GM12878 (cell line): ENCODE data around the gene RAD51B. TPM values are rescaled to one million over a fixed set of nuclear protein-coding genes. Genes with fewer than 3 reads are reported as not detected.

Experiments used
- ATAC-seq: fragments of 200-7000 bp; cut with Tn5 transposase; 3 replicates; pipeline ENCODE4 v1.9.1; 2020; ENCODE audit warnings: mild to moderate bottlenecking, moderate library complexity
- BruUV-seq: library from RNA; stranded (reverse); fragments of 400-500 nt; replicated peaks from 2 replicates; lab custom pipeline; 2021; lab: Mats Ljungman, UMichigan
- CTCF ChIA-PET: fragments of 300-600 bp; sonication (Branson Sonifier 250); formaldehyde crosslinking; extraction: SDS; loops from one replicate; lab custom pipeline; 2021; ENCODE audit warnings: inconsistent platforms; lab: Yijun Ruan, JAX
- POLR2A ChIA-PET: fragments of 350-600 bp; formaldehyde crosslinking; extraction: SDS; loops from one replicate; lab custom pipeline; 2021; ENCODE audit warnings: inconsistent platforms; lab: Charles Lee
- RAD21 ChIA-PET: fragments of 300-600 bp; sonication (Branson Sonifier 250); formaldehyde crosslinking; loops from one replicate; lab custom pipeline; 2023; ENCODE audit warnings: antibody characterized with exemption; ENCODE audit not compliant: unreplicated experiment; lab: Charles Lee
- SMC1A ChIA-PET: fragments of 300-600 bp; sonication (Branson Sonifier 250); formaldehyde crosslinking; loops from one replicate; lab custom pipeline; 2023; ENCODE audit not compliant: unreplicated experiment, uncharacterized antibody; lab: Charles Lee
- DNase-seq: peaks from one replicate; pipeline ENCODE4 v3.0.0-alpha.2; 2011; ENCODE audit warnings: low read depth, low spot score
- FAIRE-seq: peaks from 3 replicates; lab custom pipeline; 2011; peaks lifted over from hg19 to GRCh38; lab: Jason Lieb, UNC
- H2AFZ ChIP-seq: 2 replicates; pipeline ENCODE4 v1.6.0; 2011; ENCODE audit warnings: low read depth, low read length, control low read depth; ENCODE audit not compliant: control insufficient read depth
- H3K27ac ChIP-seq: 2 replicates; pipeline ENCODE4 v1.5.1; 2011; ENCODE audit warnings: control low read depth; ENCODE audit not compliant: control insufficient read depth, insufficient read depth
- H3K27me3 ChIP-seq, 2 experiments: replicated peaks in 1 of 2; 2 replicates each; pipeline versions ENCODE4 v1.6.0 to v1.6.1; 2011; ENCODE audit warnings: low read length in 1 of 2; ENCODE audit not compliant: control insufficient read depth in 2 of 2, insufficient read depth in 2 of 2
- H3K36me3 ChIP-seq, 2 experiments: 2 replicates each; pipeline ENCODE4 v1.5.1; 2011; ENCODE audit warnings: low read length in 1 of 2; ENCODE audit not compliant: control insufficient read depth in 2 of 2, insufficient read depth in 2 of 2
- H3K4me1 ChIP-seq: 2 replicates; pipeline ENCODE4 v1.6.1; 2011; ENCODE audit warnings: mild to moderate bottlenecking, low read length, moderate library complexity, mixed read lengths; ENCODE audit not compliant: control insufficient read depth, insufficient read depth
- H3K4me2 ChIP-seq: 2 replicates; pipeline ENCODE4 v1.6.0; 2011; ENCODE audit warnings: control low read depth; ENCODE audit not compliant: control insufficient read depth, insufficient read depth
- H3K4me3 ChIP-seq: fragments of 200-600 bp; sonication (generic); 2 replicates; pipeline ENCODE4 v1.5.1; 2016
- H3K79me2 ChIP-seq: 2 replicates; pipeline ENCODE4 v1.6.0; 2011; ENCODE audit warnings: low read length; ENCODE audit not compliant: control insufficient read depth, insufficient read depth
- H3K9ac ChIP-seq: 2 replicates; pipeline ENCODE4 v1.8.0; 2011; ENCODE audit warnings: low read length, control low read depth, mixed read lengths; ENCODE audit not compliant: control insufficient read depth, insufficient read depth
- H3K9me3 ChIP-seq: replicated peaks from 3 replicates; pipeline ENCODE4 v1.5.1; 2011; ENCODE audit warnings: mild to moderate bottlenecking, low read length; ENCODE audit not compliant: control insufficient read depth, insufficient read depth
- H4K20me1 ChIP-seq: 2 replicates; pipeline ENCODE4 v1.6.0; 2011; ENCODE audit not compliant: control insufficient read depth, insufficient read depth
- FOS ChIP-seq: IDR thresholded peaks from 3 replicates; pipeline ENCODE4 v1.6.1; 2011; ENCODE audit warnings: borderline replicate concordance; ENCODE audit not compliant: insufficient read length; ENCODE audit errors: extremely low read depth
- MLLT1 ChIP-seq: fragments of 450-650 bp; IDR thresholded peaks from 2 replicates; pipeline ENCODE4 v1.6.1; 2016; ENCODE audit warnings: mild to moderate bottlenecking
- NFYB ChIP-seq: IDR thresholded peaks from 2 replicates; pipeline ENCODE4 v1.6.1; 2011; ENCODE audit warnings: low read depth, mild to moderate bottlenecking, low read length, improper control_type of control experiment, moderate library complexity; ENCODE audit not compliant: insufficient read depth
- NR2C1 ChIP-seq: fragments of 450-650 bp; IDR thresholded peaks from 2 replicates; pipeline ENCODE4 v1.6.1; 2017; ENCODE audit warnings: antibody characterized with exemption, mild to moderate bottlenecking, moderate library complexity
- NRF1 ChIP-seq: conservative IDR thresholded peaks from 2 replicates; pipeline ENCODE4 v1.6.1; 2011; ENCODE audit warnings: mild to moderate bottlenecking, low read depth, low read length, improper control_type of control experiment
- PAX8 ChIP-seq: fragments of 450-650 bp; IDR thresholded peaks from 2 replicates; pipeline ENCODE4 v1.6.1; 2017; ENCODE audit warnings: mild to moderate bottlenecking, moderate library complexity
- PML ChIP-seq: IDR thresholded peaks from 2 replicates; pipeline ENCODE4 v1.6.1; 2012; ENCODE audit warnings: low read length, inconsistent platforms
- RAD51 ChIP-seq: fragments of 450-650 bp; IDR thresholded peaks from 2 replicates; pipeline ENCODE4 v1.6.1; 2016; ENCODE audit warnings: moderate library complexity, mild to moderate bottlenecking, inconsistent platforms
- SIN3A ChIP-seq: IDR thresholded peaks from 2 replicates; pipeline ENCODE4 v1.6.1; 2012; ENCODE audit warnings: low read depth, low read length, improper control_type of control experiment
- SMAD5 ChIP-seq: IDR thresholded peaks from 2 replicates; pipeline ENCODE4 v1.6.1; 2016; ENCODE audit warnings: antibody characterized with exemption, low read depth
- USF2 ChIP-seq: IDR thresholded peaks from 2 replicates; pipeline ENCODE4 v1.6.1; 2011; ENCODE audit warnings: low read depth, low read length, improper control_type of control experiment, borderline replicate concordance
- ZBTB4 ChIP-seq: fragments of 450-650 bp; formaldehyde crosslinking; IDR thresholded peaks from 2 replicates; pipeline ENCODE4 v1.4.0; 2022; ENCODE audit warnings: mild to moderate bottlenecking, moderate library complexity
- ZBTB40 ChIP-seq: fragments of 450-650 bp; IDR thresholded peaks from 2 replicates; pipeline ENCODE4 v1.6.1; 2016; ENCODE audit warnings: mild to moderate bottlenecking, moderate library complexity, borderline replicate concordance
- ZNF384 ChIP-seq: IDR thresholded peaks from 2 replicates; pipeline ENCODE4 v1.6.1; 2012; ENCODE audit warnings: low read depth, mild to moderate bottlenecking, low read length, improper control_type of control experiment, borderline replicate concordance
- WGBS: methylation state at CpG from one replicate; pipeline ENCODE4 v1.1.6; 2016; ENCODE audit warnings: low lambda C conversion rate; ENCODE audit not compliant: insufficient replicate concordance, insufficient coverage; ENCODE audit errors: missing lambda C conversion rate; 5-methylcytosine and 5-hydroxymethylcytosine counted together
- in situ Hi-C: fragments of 300-500 bp; cut with MboI; formaldehyde crosslinking; loops from 9 replicates; pipeline ENCODE4 v1.14.3; 2018; ENCODE audit warnings: mixed read lengths
- intact Hi-C: fragments of 100-400 bp; cut with micrococcal nuclease; formaldehyde crosslinking; loops from one replicate; pipeline ENCODE4 v1.14.2; 2022; ENCODE audit not compliant: unreplicated experiment
- polyA plus RNA-seq, 11 experiments: library from polyadenylated mRNA; depleted of rRNA in 4 of 11; unstranded in 6 of 11; stranded (reverse) in 5 of 11; fragments of >200 nt; fragmentation: Nextera tagmentation in 4 of 11; fragmentation: Illumina TruSeq in 1 of 11; extraction: Ambion mirVana in 4 of 11; extraction: Trizol in 1 of 11; gene quantifications; 1 replicate in 1 of 11; 2 replicates in 10 of 11; pipeline versions ENCODE4 v1.2.1 to v1.2.3, GENCODE V29; 2011 to 2016; ENCODE audit warnings: inconsistent platforms in 2 of 11, missing spikeins in 2 of 11, low read depth in 1 of 11
- total RNA-seq, 4 experiments: library from RNA; depleted of rRNA in 3 of 4; stranded (reverse); fragments of >200 nt in 3 of 4; fragmentation: Illumina TruSeq in 1 of 4; extraction: Trizol in 1 of 4; gene quantifications; 2 replicates each; pipeline versions ENCODE4 v1.2.1 to v1.2.3, GENCODE V29; 2013 to 2021

The RAD51B gene
- total and polyA plus RNA-seq, 10 of the 15 experiments (the other 5 are each of a cell fraction or from before 2014, with no cell fraction given), result 9.8 to 26.8 (median 21.3) TPM

GRCh38 chr14:67962215-67962644 is 142.7 kb downstream of the RAD51B start:
- Histone ChIP-seq H3K27ac (peak overlapping the region; percentile 78), H3K4me2 (peak overlapping the region; percentile 67), H4K20me1 (no peaks in the 10 kb centered on the region), H3K4me1 (peaks cover 16% of the 10 kb centered on the region; the same call in 1 of the 2 replicates), H2AFZ (peak overlapping the region; percentile 71), H3K4me3 (no peak overlapping the region), H3K79me2 (no peaks in the 10 kb centered on the region), H3K9ac (no peak overlapping the region), H3K27me3 (no peaks in the 10 kb centered on the region), H3K9me3 (no peaks in the 10 kb centered on the region; the same call in none of the 3 replicates), H3K36me3 (no peaks in the 10 kb centered on the region)
- ATAC-seq (peak; percentile 97), FAIRE-seq (peak; percentile 89), DNase-seq (peak; percentile 77)
- SMC1A ChIA-PET, result interaction anchor here (0.6 to 1.5 kb wide), 5 partner anchors 23 to 806 kb away, joined by 3 to 6 read pairs (median 4); no protein-coding TSS in a partner anchor
- no TSS peak for BruUV-seq
- WGBS, result 94% methylated on average over 2 of the region's 2 CpGs
- CTCF ChIA-PET, result interaction anchor here (1.9 kb wide), 1 partner anchor 18 kb away, joined by 9 read pairs; no protein-coding TSS in a partner anchor
- in situ Hi-C loops, result no loop called here
- POLR2A ChIA-PET, result interaction anchor here (0.6 to 0.7 kb wide), 2 partner anchors 9 to 194 kb away, joined by 3 read pairs; no protein-coding TSS in a partner anchor
- intact Hi-C loops, result no loop called here
- RAD21 ChIA-PET, result interaction anchor here (0.7 to 1.2 kb wide), 2 partner anchors 17 to 81 kb away, joined by 3 read pairs; no protein-coding TSS in a partner anchor
- no peak for TF ChIP-seq USF2
- no peak for TF ChIP-seq PAX8
- no peak for TF ChIP-seq SIN3A
- no peak for TF ChIP-seq NR2C1
- TF ChIP-seq ZBTB4, result no peak
- TF ChIP-seq FOS, result no peak
- TF ChIP-seq ZNF384, result no peak
- no peak for TF ChIP-seq NRF1
- TF ChIP-seq PML, result peak; percentile 70; the same call in 1 of the 2 replicates
- no peak for TF ChIP-seq ZBTB40
- TF ChIP-seq RAD51, result 0 out of 2 replicates have a peak, but pooled peaks have one; percentile 4
- TF ChIP-seq SMAD5, result no peak
- TF ChIP-seq MLLT1, result 0 out of 2 replicates have a peak, but pooled peaks have one; percentile 30
- no peak for TF ChIP-seq NFYB
